ENCODE results near the gene L1CAM. TPM values are rescaled to one million over a fixed set of nuclear protein-coding genes. Genes with fewer than 3 reads are reported as not detected.

The L1CAM gene
- total RNA-seq, 1 donor from 2014 or later = 122 TPM

- H3K4me3 ChIP-seq (ENCODE audit: low read depth, low read length) = no peak within 1 kb of the TSS
- no peaks in the 10 kb centered on the region for H3K27me3 ChIP-seq (ENCODE audit: control insufficient read depth, insufficient read depth, low read length)
- no peaks in the 10 kb centered on the region for H3K36me3 ChIP-seq (ENCODE audit: control insufficient read depth, insufficient read depth, low read length)
- TF ChIP-seq CTCF (IDR thresholded peaks at IDR 0.05; ENCODE audit: insufficient read depth, low read length, poor library complexity, severe bottlenecking) = no peak
- no peak for DNase-seq (ENCODE audit: low read depth)
Observed at GRCh38 chrX:153903991-153904957, 18.3 kb upstream of the L1CAM start, which contains the start of gene AVPR2. AVPR2 (plus strand) TSS chrX:153904673; CDS start chrX:153905146, 473 bp downstream.

GRCh38 chrX:153903238-153903980 is 17.4 kb upstream of the L1CAM start:
- Histone ChIP-seq H3K4me3 (ENCODE audit: low read depth, low read length) (no peak overlapping the region), H3K27me3 (ENCODE audit: control insufficient read depth, insufficient read depth, low read length) (no peaks in the 10 kb centered on the region), H3K36me3 (ENCODE audit: control insufficient read depth, insufficient read depth, low read length) (no peaks in the 10 kb centered on the region)
- DNase-seq (ENCODE audit: low read depth) = no peak
- TF ChIP-seq CTCF (IDR thresholded peaks at IDR 0.05; ENCODE audit: insufficient read depth, low read length, poor library complexity, severe bottlenecking) = no peak

- TF ChIP-seq CTCF (IDR thresholded peaks at IDR 0.05; ENCODE audit: insufficient read depth, low read length, poor library complexity, severe bottlenecking) = no peak
- H3K27me3 ChIP-seq (ENCODE audit: control insufficient read depth, insufficient read depth, low read length) = no peaks in the 10 kb centered on the region
- no peak overlapping the region for H3K4me3 ChIP-seq (ENCODE audit: low read depth, low read length)
- DNase-seq (ENCODE audit: low read depth) = no peak
- H3K36me3 ChIP-seq (ENCODE audit: control insufficient read depth, insufficient read depth, low read length) = no peaks in the 10 kb centered on the region
Observed at GRCh38 chrX:153902385-153902784, 16.4 kb upstream of the L1CAM start.

GRCh38 chrX:153901753-153902140 is 15.8 kb upstream of the L1CAM start:
- Histone ChIP-seq H3K36me3 (ENCODE audit: control insufficient read depth, insufficient read depth, low read length) (no peaks in the 10 kb centered on the region), H3K4me3 (ENCODE audit: low read depth, low read length) (no peak overlapping the region), H3K27me3 (ENCODE audit: control insufficient read depth, insufficient read depth, low read length) (no peaks in the 10 kb centered on the region)
- no peak for TF ChIP-seq CTCF (IDR thresholded peaks at IDR 0.05; ENCODE audit: insufficient read depth, low read length, poor library complexity, severe bottlenecking)
- no peak for DNase-seq (ENCODE audit: low read depth)

GRCh38 chrX:153900831-153901752 is 15.1 kb upstream of the L1CAM start:
- Histone ChIP-seq H3K36me3 (ENCODE audit: control insufficient read depth, insufficient read depth, low read length) (no peaks in the 10 kb centered on the region), H3K27me3 (ENCODE audit: control insufficient read depth, insufficient read depth, low read length) (no peaks in the 10 kb centered on the region), H3K4me3 (ENCODE audit: low read depth, low read length) (no peak overlapping the region)
- no peak for TF ChIP-seq CTCF (IDR thresholded peaks at IDR 0.05; ENCODE audit: insufficient read depth, low read length, poor library complexity, severe bottlenecking)
- DNase-seq (ENCODE audit: low read depth) = peak; percentile 74
